GM12878 (cell line): ENCODE measurements around the gene DNAAF8. TPM values are rescaled to one million over a fixed set of nuclear protein-coding genes. Genes with fewer than 3 reads are reported as not detected.

Experiments
- BHLHE40 ChIP-seq, 2 experiments: fragments of 450-650 bp in 1 of 2; IDR thresholded peaks; 2 replicates each; pipeline ENCODE4 v1.6.1; 2011 to 2017; ENCODE audit warnings: low read depth in 2 of 2, borderline replicate concordance in 1 of 2, improper control_type of control experiment in 1 of 2, low read length in 1 of 2, mild to moderate bottlenecking in 1 of 2
- EED ChIP-seq: sonication (generic); IDR thresholded peaks from 2 replicates; pipeline ENCODE4 v1.6.1; 2016; ENCODE audit warnings: antibody characterized with exemption, low read depth
- HDAC6 ChIP-seq: fragments of 200-600 bp; sonication (generic); IDR thresholded peaks from one replicate; pipeline ENCODE4 v1.8.0; 2017; ENCODE audit warnings: antibody characterized with exemption; ENCODE audit not compliant: unreplicated experiment
- HDGF ChIP-seq: fragments of 450-650 bp; IDR thresholded peaks from 2 replicates; pipeline ENCODE4 v1.6.1; 2016; ENCODE audit warnings: antibody characterized with exemption
- IKZF1 ChIP-seq: fragments of 450-650 bp; conservative IDR thresholded peaks from 2 replicates; pipeline ENCODE4 v1.6.1; 2017; ENCODE audit warnings: antibody characterized with exemption, mild to moderate bottlenecking
- MEF2A ChIP-seq: IDR thresholded peaks from 2 replicates; pipeline ENCODE4 v1.6.1; 2011; ENCODE audit warnings: low read depth, mild to moderate bottlenecking, low read length, moderate library complexity; ENCODE audit not compliant: insufficient read depth
- NR2C2 ChIP-seq: IDR thresholded peaks from 2 replicates; pipeline ENCODE4 v1.6.1; 2011; ENCODE audit warnings: borderline replicate concordance, low read depth; ENCODE audit not compliant: control insufficient read depth, insufficient read length
- PAX8 ChIP-seq: fragments of 450-650 bp; IDR thresholded peaks from 2 replicates; pipeline ENCODE4 v1.6.1; 2017; ENCODE audit warnings: mild to moderate bottlenecking, moderate library complexity
- PML ChIP-seq: IDR thresholded peaks from 2 replicates; pipeline ENCODE4 v1.6.1; 2012; ENCODE audit warnings: low read length, inconsistent platforms
- POLR2AphosphoS2 ChIP-seq: IDR thresholded peaks from 2 replicates; pipeline ENCODE4 v1.6.1; 2011; ENCODE audit warnings: low read depth, mild to moderate bottlenecking, low read length, improper control_type of control experiment, moderate library complexity
- POLR2AphosphoS5 ChIP-seq: IDR thresholded peaks from 2 replicates; pipeline ENCODE4 v1.6.1; 2011; ENCODE audit warnings: mild to moderate bottlenecking, low read length, inconsistent platforms
- RELA ChIP-seq: fragments of 450-650 bp; IDR thresholded peaks from 2 replicates; pipeline ENCODE4 v1.8.0; 2014; ENCODE audit warnings: borderline replicate concordance; ENCODE audit not compliant: partially characterized antibody
- ZNF622 ChIP-seq: fragments of 450-650 bp; IDR thresholded peaks from 2 replicates; pipeline ENCODE4 v1.6.1; 2017; ENCODE audit warnings: mild to moderate bottlenecking, inconsistent platforms
- polyA plus RNA-seq, 11 experiments: library from polyadenylated mRNA; depleted of rRNA in 4 of 11; unstranded in 6 of 11; stranded (reverse) in 5 of 11; fragments of >200 nt; fragmentation: Nextera tagmentation in 4 of 11; fragmentation: Illumina TruSeq in 1 of 11; extraction: Ambion mirVana in 4 of 11; extraction: Trizol in 1 of 11; gene quantifications; 1 replicate in 1 of 11; 2 replicates in 10 of 11; pipeline versions ENCODE4 v1.2.1 to v1.2.3, GENCODE V29; 2011 to 2016; ENCODE audit warnings: inconsistent platforms in 2 of 11, missing spikeins in 2 of 11, low read depth in 1 of 11
- total RNA-seq, 4 experiments: library from RNA; depleted of rRNA in 3 of 4; stranded (reverse); fragments of >200 nt in 3 of 4; fragmentation: Illumina TruSeq in 1 of 4; extraction: Trizol in 1 of 4; gene quantifications; 2 replicates each; pipeline versions ENCODE4 v1.2.1 to v1.2.3, GENCODE V29; 2013 to 2021
- TF ChIP-seq, protein P1 (sequence below): fragments of 450-650 bp; IDR thresholded peaks from 2 replicates; pipeline ENCODE4 v1.6.1; 2016; ENCODE audit warnings: mild to moderate bottlenecking, moderate library complexity, borderline replicate concordance
- TF ChIP-seq, protein P2 (sequence below): fragments of 450-650 bp; formaldehyde crosslinking; IDR thresholded peaks from 2 replicates; pipeline ENCODE4 v1.4.0; 2020; ENCODE audit warnings: mild to moderate bottlenecking, moderate library complexity
- TF ChIP-seq, protein P3 (sequence below): fragments of 450-650 bp; IDR thresholded peaks from 2 replicates; pipeline ENCODE4 v1.6.1; 2017; ENCODE audit warnings: mild to moderate bottlenecking, moderate library complexity

Gene DNAAF8
- total and polyA plus RNA-seq, 10 of the 15 experiments (the other 5 are each of a cell fraction or from before 2014, with no cell fraction given) = 0.01 to 0.78 (median 0.22) TPM; not detected in 2

- no peak for TF ChIP-seq ZNF622
- peak; percentile 20 to 78; a peak in 3 of 4 replicates for TF ChIP-seq BHLHE40 (IDR thresholded peaks at IDR 0.05; ENCODE audit: borderline replicate concordance in 1 of 2, low read depth in 2 of 2, low read length in 1 of 2)
- peak; percentile 55; the same call in 1 of the 2 replicates for TF ChIP-seq POLR2AphosphoS5
- peak; percentile 20 for TF ChIP-seq NR2C2
- TF ChIP-seq HDGF = peak; percentile 67
- TF ChIP-seq EED = 0 out of 2 replicates have a peak, but pooled peaks have one; percentile 52
- peak; percentile 26 for TF ChIP-seq HDAC6
- TF ChIP-seq PAX8 = no peak
- TF ChIP-seq RELA = no peak
- TF ChIP-seq MEF2A = no peak
- TF ChIP-seq, protein P1, sequence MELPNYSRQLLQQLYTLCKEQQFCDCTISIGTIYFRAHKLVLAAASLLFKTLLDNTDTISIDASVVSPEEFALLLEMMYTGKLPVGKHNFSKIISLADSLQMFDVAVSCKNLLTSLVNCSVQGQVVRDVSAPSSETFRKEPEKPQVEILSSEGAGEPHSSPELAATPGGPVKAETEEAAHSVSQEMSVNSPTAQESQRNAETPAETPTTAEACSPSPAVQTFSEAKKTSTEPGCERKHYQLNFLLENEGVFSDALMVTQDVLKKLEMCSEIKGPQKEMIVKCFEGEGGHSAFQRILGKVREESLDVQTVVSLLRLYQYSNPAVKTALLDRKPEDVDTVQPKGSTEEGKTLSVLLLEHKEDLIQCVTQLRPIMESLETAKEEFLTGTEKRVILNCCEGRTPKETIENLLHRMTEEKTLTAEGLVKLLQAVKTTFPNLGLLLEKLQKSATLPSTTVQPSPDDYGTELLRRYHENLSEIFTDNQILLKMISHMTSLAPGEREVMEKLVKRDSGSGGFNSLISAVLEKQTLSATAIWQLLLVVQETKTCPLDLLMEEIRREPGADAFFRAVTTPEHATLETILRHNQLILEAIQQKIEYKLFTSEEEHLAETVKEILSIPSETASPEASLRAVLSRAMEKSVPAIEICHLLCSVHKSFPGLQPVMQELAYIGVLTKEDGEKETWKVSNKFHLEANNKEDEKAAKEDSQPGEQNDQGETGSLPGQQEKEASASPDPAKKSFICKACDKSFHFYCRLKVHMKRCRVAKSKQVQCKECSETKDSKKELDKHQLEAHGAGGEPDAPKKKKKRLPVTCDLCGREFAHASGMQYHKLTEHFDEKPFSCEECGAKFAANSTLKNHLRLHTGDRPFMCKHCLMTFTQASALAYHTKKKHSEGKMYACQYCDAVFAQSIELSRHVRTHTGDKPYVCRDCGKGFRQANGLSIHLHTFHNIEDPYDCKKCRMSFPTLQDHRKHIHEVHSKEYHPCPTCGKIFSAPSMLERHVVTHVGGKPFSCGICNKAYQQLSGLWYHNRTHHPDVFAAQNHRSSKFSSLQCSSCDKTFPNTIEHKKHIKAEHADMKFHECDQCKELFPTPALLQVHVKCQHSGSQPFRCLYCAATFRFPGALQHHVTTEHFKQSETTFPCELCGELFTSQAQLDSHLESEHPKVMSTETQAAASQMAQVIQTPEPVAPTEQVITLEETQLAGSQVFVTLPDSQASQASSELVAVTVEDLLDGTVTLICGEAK = peak; percentile 85
- TF ChIP-seq PML = no peak; the same call in 1 of the 2 replicates
- TF ChIP-seq, protein P2, sequence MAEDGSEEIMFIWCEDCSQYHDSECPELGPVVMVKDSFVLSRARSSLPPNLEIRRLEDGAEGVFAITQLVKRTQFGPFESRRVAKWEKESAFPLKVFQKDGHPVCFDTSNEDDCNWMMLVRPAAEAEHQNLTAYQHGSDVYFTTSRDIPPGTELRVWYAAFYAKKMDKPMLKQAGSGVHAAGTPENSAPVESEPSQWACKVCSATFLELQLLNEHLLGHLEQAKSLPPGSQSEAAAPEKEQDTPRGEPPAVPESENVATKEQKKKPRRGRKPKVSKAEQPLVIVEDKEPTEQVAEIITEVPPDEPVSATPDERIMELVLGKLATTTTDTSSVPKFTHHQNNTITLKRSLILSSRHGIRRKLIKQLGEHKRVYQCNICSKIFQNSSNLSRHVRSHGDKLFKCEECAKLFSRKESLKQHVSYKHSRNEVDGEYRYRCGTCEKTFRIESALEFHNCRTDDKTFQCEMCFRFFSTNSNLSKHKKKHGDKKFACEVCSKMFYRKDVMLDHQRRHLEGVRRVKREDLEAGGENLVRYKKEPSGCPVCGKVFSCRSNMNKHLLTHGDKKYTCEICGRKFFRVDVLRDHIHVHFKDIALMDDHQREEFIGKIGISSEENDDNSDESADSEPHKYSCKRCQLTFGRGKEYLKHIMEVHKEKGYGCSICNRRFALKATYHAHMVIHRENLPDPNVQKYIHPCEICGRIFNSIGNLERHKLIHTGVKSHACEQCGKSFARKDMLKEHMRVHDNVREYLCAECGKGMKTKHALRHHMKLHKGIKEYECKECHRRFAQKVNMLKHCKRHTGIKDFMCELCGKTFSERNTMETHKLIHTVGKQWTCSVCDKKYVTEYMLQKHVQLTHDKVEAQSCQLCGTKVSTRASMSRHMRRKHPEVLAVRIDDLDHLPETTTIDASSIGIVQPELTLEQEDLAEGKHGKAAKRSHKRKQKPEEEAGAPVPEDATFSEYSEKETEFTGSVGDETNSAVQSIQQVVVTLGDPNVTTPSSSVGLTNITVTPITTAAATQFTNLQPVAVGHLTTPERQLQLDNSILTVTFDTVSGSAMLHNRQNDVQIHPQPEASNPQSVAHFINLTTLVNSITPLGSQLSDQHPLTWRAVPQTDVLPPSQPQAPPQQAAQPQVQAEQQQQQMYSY (CRISPR knock-in tag) = no peak
- TF ChIP-seq, protein P3, sequence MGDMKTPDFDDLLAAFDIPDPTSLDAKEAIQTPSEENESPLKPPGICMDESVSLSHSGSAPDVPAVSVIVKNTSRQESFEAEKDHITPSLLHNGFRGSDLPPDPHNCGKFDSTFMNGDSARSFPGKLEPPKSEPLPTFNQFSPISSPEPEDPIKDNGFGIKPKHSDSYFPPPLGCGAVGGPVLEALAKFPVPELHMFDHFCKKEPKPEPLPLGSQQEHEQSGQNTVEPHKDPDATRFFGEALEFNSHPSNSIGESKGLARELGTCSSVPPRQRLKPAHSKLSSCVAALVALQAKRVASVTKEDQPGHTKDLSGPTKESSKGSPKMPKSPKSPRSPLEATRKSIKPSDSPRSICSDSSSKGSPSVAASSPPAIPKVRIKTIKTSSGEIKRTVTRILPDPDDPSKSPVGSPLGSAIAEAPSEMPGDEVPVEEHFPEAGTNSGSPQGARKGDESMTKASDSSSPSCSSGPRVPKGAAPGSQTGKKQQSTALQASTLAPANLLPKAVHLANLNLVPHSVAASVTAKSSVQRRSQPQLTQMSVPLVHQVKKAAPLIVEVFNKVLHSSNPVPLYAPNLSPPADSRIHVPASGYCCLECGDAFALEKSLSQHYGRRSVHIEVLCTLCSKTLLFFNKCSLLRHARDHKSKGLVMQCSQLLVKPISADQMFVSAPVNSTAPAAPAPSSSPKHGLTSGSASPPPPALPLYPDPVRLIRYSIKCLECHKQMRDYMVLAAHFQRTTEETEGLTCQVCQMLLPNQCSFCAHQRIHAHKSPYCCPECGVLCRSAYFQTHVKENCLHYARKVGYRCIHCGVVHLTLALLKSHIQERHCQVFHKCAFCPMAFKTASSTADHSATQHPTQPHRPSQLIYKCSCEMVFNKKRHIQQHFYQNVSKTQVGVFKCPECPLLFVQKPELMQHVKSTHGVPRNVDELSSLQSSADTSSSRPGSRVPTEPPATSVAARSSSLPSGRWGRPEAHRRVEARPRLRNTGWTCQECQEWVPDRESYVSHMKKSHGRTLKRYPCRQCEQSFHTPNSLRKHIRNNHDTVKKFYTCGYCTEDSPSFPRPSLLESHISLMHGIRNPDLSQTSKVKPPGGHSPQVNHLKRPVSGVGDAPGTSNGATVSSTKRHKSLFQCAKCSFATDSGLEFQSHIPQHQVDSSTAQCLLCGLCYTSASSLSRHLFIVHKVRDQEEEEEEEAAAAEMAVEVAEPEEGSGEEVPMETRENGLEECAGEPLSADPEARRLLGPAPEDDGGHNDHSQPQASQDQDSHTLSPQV = 0 out of 2 replicates have a peak, but pooled peaks have one; percentile 19
- peak; percentile 87 for TF ChIP-seq IKZF1
- TF ChIP-seq POLR2AphosphoS2 = no peak
Measured at GRCh38 chr16:4734063-4734729, at the start of gene DNAAF8, which contains the start of gene ANKS3 (continued).
